ENCODE data around the gene NT5DC2.

DNA sequence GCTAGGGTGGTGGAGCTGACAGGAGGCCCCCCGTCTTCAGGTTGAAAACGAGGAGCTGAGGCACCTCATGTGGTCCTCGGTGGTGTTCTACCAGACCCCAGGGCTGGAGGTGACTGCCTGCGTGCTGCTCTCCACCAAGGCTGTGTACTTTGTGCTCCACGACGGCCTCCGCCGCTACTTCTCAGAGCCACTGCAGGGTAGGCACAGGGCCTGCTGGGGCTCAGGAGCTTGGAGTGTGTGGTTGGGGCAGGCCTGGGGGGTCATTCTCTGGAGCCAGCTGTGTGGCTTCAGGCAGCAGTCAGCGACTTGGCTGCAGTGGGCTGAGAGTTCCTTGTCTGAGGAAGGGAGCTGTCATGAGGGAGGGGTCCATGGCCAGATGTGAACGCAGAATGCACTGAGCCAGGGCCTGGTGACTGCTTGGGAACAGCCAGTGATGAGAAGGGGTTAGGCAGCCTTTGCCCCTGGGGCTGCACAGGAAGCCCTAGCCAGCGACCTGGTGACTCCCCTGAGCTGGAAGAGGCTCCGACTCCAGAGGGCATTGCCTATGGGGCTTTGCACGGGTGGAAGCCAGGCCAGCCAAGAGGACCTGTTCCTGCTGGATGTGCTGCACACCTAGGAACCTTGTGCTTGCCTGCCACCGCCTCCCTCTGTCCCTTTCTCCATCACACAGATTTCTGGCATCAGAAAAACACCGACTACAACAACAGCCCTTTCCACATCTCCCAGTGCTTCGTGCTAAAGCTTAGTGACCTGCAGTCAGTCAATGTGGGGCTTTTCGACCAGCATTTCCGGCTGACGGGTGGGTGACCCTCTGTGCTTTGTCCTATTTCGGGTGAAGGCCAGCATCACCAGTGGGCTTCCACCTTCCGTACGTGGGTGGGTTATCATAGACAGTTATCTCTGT, 43.4 kb downstream of the NT5DC2 start:
- TF ChIP-seq, protein P1, sequence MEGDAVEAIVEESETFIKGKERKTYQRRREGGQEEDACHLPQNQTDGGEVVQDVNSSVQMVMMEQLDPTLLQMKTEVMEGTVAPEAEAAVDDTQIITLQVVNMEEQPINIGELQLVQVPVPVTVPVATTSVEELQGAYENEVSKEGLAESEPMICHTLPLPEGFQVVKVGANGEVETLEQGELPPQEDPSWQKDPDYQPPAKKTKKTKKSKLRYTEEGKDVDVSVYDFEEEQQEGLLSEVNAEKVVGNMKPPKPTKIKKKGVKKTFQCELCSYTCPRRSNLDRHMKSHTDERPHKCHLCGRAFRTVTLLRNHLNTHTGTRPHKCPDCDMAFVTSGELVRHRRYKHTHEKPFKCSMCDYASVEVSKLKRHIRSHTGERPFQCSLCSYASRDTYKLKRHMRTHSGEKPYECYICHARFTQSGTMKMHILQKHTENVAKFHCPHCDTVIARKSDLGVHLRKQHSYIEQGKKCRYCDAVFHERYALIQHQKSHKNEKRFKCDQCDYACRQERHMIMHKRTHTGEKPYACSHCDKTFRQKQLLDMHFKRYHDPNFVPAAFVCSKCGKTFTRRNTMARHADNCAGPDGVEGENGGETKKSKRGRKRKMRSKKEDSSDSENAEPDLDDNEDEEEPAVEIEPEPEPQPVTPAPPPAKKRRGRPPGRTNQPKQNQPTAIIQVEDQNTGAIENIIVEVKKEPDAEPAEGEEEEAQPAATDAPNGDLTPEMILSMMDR (IDR thresholded peaks at IDR 0.05): no peak
- TF ChIP-seq NFE2L1 (CRISPR knock-in tag; IDR thresholded peaks at IDR 0.05): no peak

Measured in WTC11 (cell line).